Mesenchymal stem cell (in vitro differentiated cells and primary cell): ENCODE data around the gene HSDL1.

Experiments
- DNase-seq: peaks from one replicate; pipeline ENCODE4 v3.0.0-alpha.2; 2013
- H2AFZ ChIP-seq: one replicate; pipeline ENCODE4 v1.6.1; 2013; ENCODE audit warnings: low read depth, mild to moderate bottlenecking, control low read depth, inconsistent platforms, low read length, moderate library complexity
- H2AK5ac ChIP-seq: 2 replicates; pipeline ENCODE4 v1.6.1; 2013; ENCODE audit warnings: low read length, moderate library complexity, mild to moderate bottlenecking, inconsistent platforms; ENCODE audit not compliant: severe bottlenecking
- H2BK120ac ChIP-seq: one replicate; pipeline ENCODE4 v1.6.1; 2013; ENCODE audit warnings: low read depth, mild to moderate bottlenecking, inconsistent platforms, low read length, moderate library complexity
- H2BK12ac ChIP-seq, 2 experiments: one replicate each; pipeline ENCODE4 v1.6.1; 2013; ENCODE audit warnings: inconsistent platforms in 2 of 2, low read length in 2 of 2, mild to moderate bottlenecking in 2 of 2, moderate library complexity in 2 of 2, control low read depth in 1 of 2
- H2BK15ac ChIP-seq: one replicate; pipeline ENCODE4 v1.6.1; 2013; ENCODE audit warnings: mild to moderate bottlenecking, low read depth, inconsistent platforms; ENCODE audit not compliant: poor library complexity, severe bottlenecking
- H2BK5ac ChIP-seq: 2 replicates; pipeline ENCODE4 v1.6.1; 2013; ENCODE audit warnings: low read depth, mild to moderate bottlenecking, low read length, control low read depth, inconsistent platforms; ENCODE audit not compliant: poor library complexity, severe bottlenecking
- H3K14ac ChIP-seq, 2 experiments: one replicate each; pipeline ENCODE4 v1.6.1; 2013; ENCODE audit warnings: inconsistent platforms in 2 of 2, low read length in 2 of 2, control low read depth in 1 of 2, mild to moderate bottlenecking in 1 of 2, moderate library complexity in 1 of 2
- H3K18ac ChIP-seq, 2 experiments: one replicate each; pipeline ENCODE4 v1.6.1; 2013; ENCODE audit warnings: inconsistent platforms in 2 of 2, low read length in 2 of 2, control low read depth in 1 of 2, low read depth in 1 of 2, mild to moderate bottlenecking in 1 of 2
- H3K23ac ChIP-seq, 2 experiments: one replicate each; pipeline ENCODE4 v1.6.1; 2013; ENCODE audit warnings: inconsistent platforms in 2 of 2, low read length in 2 of 2, mild to moderate bottlenecking in 2 of 2, moderate library complexity in 2 of 2, control low read depth in 1 of 2
- H3K27ac ChIP-seq: 2 replicates; pipeline ENCODE4 v1.5.1; 2013; ENCODE audit warnings: mild to moderate bottlenecking, moderate library complexity, low read length, control low read depth, inconsistent platforms; ENCODE audit not compliant: poor library complexity, severe bottlenecking
- H3K27me3 ChIP-seq, 2 experiments: 2 replicates each; pipeline versions ENCODE4 v1.6.1 to v1.7.0; 2013; ENCODE audit warnings: low read length in 2 of 2, mild to moderate bottlenecking in 2 of 2, moderate library complexity in 2 of 2, control low read depth in 1 of 2, inconsistent platforms in 1 of 2; ENCODE audit not compliant: control insufficient read depth in 1 of 2, insufficient read depth in 1 of 2
- H3K36me3 ChIP-seq, 2 experiments: 2 replicates each; pipeline versions ENCODE4 v1.6.1 to v1.7.0; 2013; ENCODE audit warnings: low read length in 2 of 2, control low read depth in 1 of 2, inconsistent platforms in 1 of 2, low read depth in 1 of 2, mild to moderate bottlenecking in 1 of 2; ENCODE audit not compliant: insufficient read depth in 2 of 2, control insufficient read depth in 1 of 2
- H3K4ac ChIP-seq, 2 experiments: one replicate each; pipeline ENCODE4 v1.6.1; 2013; ENCODE audit warnings: inconsistent platforms in 2 of 2, low read length in 2 of 2, mild to moderate bottlenecking in 2 of 2, moderate library complexity in 2 of 2, control low read depth in 1 of 2, low read depth in 1 of 2
- H3K4me1 ChIP-seq: 2 replicates; pipeline ENCODE4 v1.6.1; 2013; ENCODE audit warnings: low read depth, low read length, control low read depth; ENCODE audit not compliant: control insufficient read depth, insufficient read depth
- H3K4me2 ChIP-seq: 2 replicates; pipeline ENCODE4 v1.6.1; 2013; ENCODE audit warnings: low read length, mild to moderate bottlenecking, inconsistent platforms; ENCODE audit not compliant: poor library complexity, severe bottlenecking
- H3K4me3 ChIP-seq, 2 experiments: 2 replicates each; pipeline versions ENCODE4 v1.5.1 to v1.7.0; 2013; ENCODE audit warnings: low read length in 2 of 2, mild to moderate bottlenecking in 2 of 2, control low read depth in 1 of 2, low read depth in 1 of 2; ENCODE audit not compliant: insufficient read depth in 1 of 2
- H3K79me1 ChIP-seq: replicated peaks from 2 replicates; pipeline ENCODE4 v1.6.1; 2013; ENCODE audit warnings: mild to moderate bottlenecking, control low read depth, low read length, inconsistent platforms; ENCODE audit not compliant: poor library complexity, severe bottlenecking
- H3K9ac ChIP-seq: 2 replicates; pipeline ENCODE4 v1.7.0; 2013; ENCODE audit warnings: mild to moderate bottlenecking, low read length, moderate library complexity
- H3K9me3 ChIP-seq: 2 replicates; pipeline ENCODE4 v1.7.0; 2013; ENCODE audit warnings: mild to moderate bottlenecking, low read length; ENCODE audit not compliant: control insufficient read depth
- H4K8ac ChIP-seq: one replicate; pipeline ENCODE4 v1.6.1; 2013; ENCODE audit warnings: inconsistent platforms, mild to moderate bottlenecking, low read length, moderate library complexity
- H4K91ac ChIP-seq: one replicate; pipeline ENCODE4 v1.6.1; 2013; ENCODE audit warnings: mild to moderate bottlenecking, low read length, inconsistent platforms
- WGBS: methylation state at CpG from one replicate; pipeline ENCODE4 v1.1.7; 2013; ENCODE audit warnings: mixed read lengths; 5-methylcytosine and 5-hydroxymethylcytosine counted together

The HSDL1 gene

GRCh38 chr16:84103678-84104077 is 41.3 kb downstream of the HSDL1 start:
- H2BK15ac ChIP-seq = no peak overlapping the region
- H4K91ac ChIP-seq = no peak overlapping the region
- H3K4me3 ChIP-seq = peak overlapping the region in 1 of 2 experiments; percentile 41
- no peak overlapping the region for H3K4ac ChIP-seq
- DNase-seq = no peak
- no peak overlapping the region for H2AK5ac ChIP-seq
- H3K9ac ChIP-seq = peak overlapping the region; percentile 23
- H3K27ac ChIP-seq = no peak overlapping the region
- H2BK120ac ChIP-seq = no peak overlapping the region
- no peak overlapping the region for H3K23ac ChIP-seq
- no peak overlapping the region for H3K18ac ChIP-seq
- no peak overlapping the region for H3K4me2 ChIP-seq
- no peak overlapping the region for H4K8ac ChIP-seq
- H2BK12ac ChIP-seq = no peak overlapping the region
- no peak overlapping the region for H3K14ac ChIP-seq
- H2AFZ ChIP-seq = no peak overlapping the region
- no peaks in the 10 kb centered on the region for H3K27me3 ChIP-seq
- H3K79me1 ChIP-seq = peaks cover 31% of the 10 kb centered on the region
- H3K4me1 ChIP-seq = peaks cover 9% of the 10 kb centered on the region
- H3K9me3 ChIP-seq = no peaks in the 10 kb centered on the region
- no peak overlapping the region for H2BK5ac ChIP-seq
- WGBS = 83% methylated on average over 5 of the region's 5 CpGs
- peaks cover 22 to 24% of the 10 kb centered on the region in 2 experiments for H3K36me3 ChIP-seq

- no peak overlapping the region for H2BK5ac ChIP-seq
- H2AFZ ChIP-seq = no peak overlapping the region
- H3K27me3 ChIP-seq = no peaks in the 10 kb centered on the region
- H2BK12ac ChIP-seq = no peak overlapping the region
- H3K4ac ChIP-seq = no peak overlapping the region
- H4K91ac ChIP-seq = no peak overlapping the region
- no peak overlapping the region for H2AK5ac ChIP-seq
- no peak for DNase-seq
- no peak overlapping the region for H3K9ac ChIP-seq
- H3K14ac ChIP-seq = no peak overlapping the region
- no peak overlapping the region for H3K4me3 ChIP-seq
- no peak overlapping the region for H3K27ac ChIP-seq
- peaks cover 19 to 62% of the 10 kb centered on the region in 2 experiments for H3K36me3 ChIP-seq
- no peak overlapping the region for H3K4me2 ChIP-seq
- no peaks in the 10 kb centered on the region for H3K9me3 ChIP-seq
- peaks cover 30% of the 10 kb centered on the region for H3K79me1 ChIP-seq
- H2BK120ac ChIP-seq = no peak overlapping the region
- no peak overlapping the region for H2BK15ac ChIP-seq
- peaks cover 6% of the 10 kb centered on the region for H3K4me1 ChIP-seq
- no peak overlapping the region for H3K23ac ChIP-seq
- no peak overlapping the region for H3K18ac ChIP-seq
- H4K8ac ChIP-seq = no peak overlapping the region
- whole genome bisulfite sequencing = 100% methylated on average over 5 of the region's 7 CpGs
Observed at GRCh38 chr16:84098939-84099338, 46.0 kb downstream of the HSDL1 start.

DNA sequence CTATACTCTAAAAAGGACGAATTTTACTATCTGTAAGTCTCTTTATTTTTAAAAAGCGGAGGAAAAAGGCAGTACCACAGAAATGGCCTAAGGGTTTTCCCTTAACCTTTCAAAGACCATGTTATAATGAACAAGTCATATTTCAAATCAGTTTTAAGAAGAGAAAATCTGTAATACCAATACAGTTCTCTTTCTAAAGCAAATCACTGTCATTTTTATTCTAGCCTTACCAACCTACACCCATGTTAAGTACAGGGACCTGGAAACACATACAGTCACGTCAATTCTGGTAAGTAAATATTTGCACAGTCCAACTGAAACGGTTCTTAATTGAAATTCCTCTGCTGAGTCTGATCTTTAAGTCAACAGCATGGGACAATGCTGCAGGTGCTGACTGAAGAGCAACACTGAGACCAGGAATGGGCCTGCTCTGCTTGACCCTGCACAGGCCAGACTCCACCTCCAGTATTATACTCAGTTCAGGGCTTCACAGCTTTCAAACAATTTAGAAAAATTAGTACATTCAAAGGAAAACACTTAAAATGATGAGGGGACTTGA is 48.5 kb downstream of the HSDL1 start:
- no peak overlapping the region for H3K27ac ChIP-seq
- no peak overlapping the region for H2AK5ac ChIP-seq
- H3K4ac ChIP-seq = no peak overlapping the region
- no peak overlapping the region for H3K23ac ChIP-seq
- no peak overlapping the region for H3K4me2 ChIP-seq
- no peaks in the 10 kb centered on the region for H3K9me3 ChIP-seq
- H3K36me3 ChIP-seq = peaks cover 28 to 82% of the 10 kb centered on the region in 2 experiments
- H2BK15ac ChIP-seq = no peak overlapping the region
- H2BK120ac ChIP-seq = no peak overlapping the region
- H3K4me3 ChIP-seq = no peak overlapping the region
- no peak for DNase-seq
- no peaks in the 10 kb centered on the region for H3K27me3 ChIP-seq
- H3K79me1 ChIP-seq = peaks cover 26% of the 10 kb centered on the region
- peaks cover 6% of the 10 kb centered on the region for H3K4me1 ChIP-seq
- no peak overlapping the region for H3K9ac ChIP-seq
- no peak overlapping the region for H2AFZ ChIP-seq
- no peak overlapping the region for H3K18ac ChIP-seq
- H3K14ac ChIP-seq = no peak overlapping the region
- no peak overlapping the region for H4K8ac ChIP-seq
- WGBS = 87% methylated on average over 3 of the region's 4 CpGs
- no peak overlapping the region for H4K91ac ChIP-seq
- H2BK5ac ChIP-seq = no peak overlapping the region
- no peak overlapping the region for H2BK12ac ChIP-seq

- Histone ChIP-seq H3K4ac (no peak overlapping the region), H3K79me1 (peaks cover 23% of the 10 kb centered on the region), H3K9ac (no peak overlapping the region), H2BK5ac (no peak overlapping the region), H4K91ac (no peak overlapping the region), H4K8ac (no peak overlapping the region), H3K9me3 (no peaks in the 10 kb centered on the region), H3K14ac (no peak overlapping the region), H2BK15ac (no peak overlapping the region), H2AK5ac (no peak overlapping the region), H3K36me3 (peaks cover 35 to 84% of the 10 kb centered on the region in 2 experiments), H3K27ac (no peak overlapping the region), H3K23ac (no peak overlapping the region), H3K4me3 (no peak overlapping the region), H3K27me3 (no peaks in the 10 kb centered on the region), H3K4me1 (peaks cover 6% of the 10 kb centered on the region), H3K4me2 (no peak overlapping the region), H2BK12ac (no peak overlapping the region), H2BK120ac (no peak overlapping the region), H2AFZ (no peak overlapping the region), H3K18ac (no peak overlapping the region)
- WGBS = 98% methylated on average over 14 of the region's 14 CpGs
- no peak for DNase-seq
Observed at GRCh38 chr16:84095466-84095865, 49.5 kb downstream of the HSDL1 start.
